ENCODE data around the gene MYOF. TPM values are rescaled to one million over a fixed set of nuclear protein-coding genes. Genes with fewer than 3 reads are reported as not detected.

Gene MYOF
- total RNA-seq = 10 to 100 TPM; 21.1 to 25.7 TPM

DNA sequence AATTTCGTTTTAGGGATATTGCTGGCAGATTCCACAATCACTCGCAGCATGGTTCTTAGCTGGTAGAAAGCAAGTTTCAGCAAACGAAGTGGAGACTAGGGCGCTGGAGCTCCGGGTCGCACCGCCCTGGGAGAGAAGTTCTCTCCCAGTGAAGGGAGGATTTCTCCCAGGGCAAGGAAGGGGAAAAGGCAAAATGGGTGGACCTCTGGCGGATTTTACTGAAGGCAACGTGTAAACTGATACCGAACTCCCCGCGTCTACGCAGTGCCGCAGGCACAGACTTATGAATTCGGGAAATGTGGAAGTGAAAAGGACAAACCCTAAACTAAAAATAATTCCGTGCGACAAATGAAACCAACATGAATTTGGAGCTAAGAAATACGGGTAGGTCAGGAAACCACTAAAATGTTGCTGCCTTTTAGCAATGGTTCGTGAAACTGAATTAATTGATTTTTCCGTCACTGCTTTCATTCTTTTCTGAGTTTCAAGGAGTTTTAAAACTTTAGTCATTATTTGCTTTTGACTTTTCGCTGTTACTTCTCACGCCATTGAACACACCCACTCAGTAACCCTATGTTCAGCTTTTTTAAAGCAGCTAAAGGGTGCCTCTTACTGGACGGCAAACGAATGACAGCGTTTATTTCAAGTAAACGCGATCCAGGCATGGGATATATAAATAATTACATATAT is at the start of gene MYOF:
TSS of gene MYOF (minus strand) at position 190 of the 690 bp plus-strand sequence. CDS start at position 50, 140 bp downstream.
- peak; percentile 54 to 71 (median 64) for DNase-seq
- Histone ChIP-seq H3K36me3 (replicated peaks in 1 of 2; ENCODE audit: insufficient read depth in 1 of 2, low read depth in 2 of 2) (no peaks in the 10 kb centered on the region), H3K27ac (peak within 1 kb of the TSS; percentile 37 to 82 (median 73)), H3K27me3 (no peaks in the 10 kb centered on the region), H3K4me1 (peaks cover 5% of the 10 kb centered on the region), H3K9me3 (no peaks in the 10 kb centered on the region), H3K4me3 (peak within 1 kb of the TSS; percentile 15 to 52)
- peak; percentile 89 for ATAC-seq
- 0 to 1% methylated on average over 27 of the region's 27 CpGs for WGBS, 2 donors
- peak; percentile 18 to 66 (median 64) for TF ChIP-seq POLR2A (IDR thresholded peaks at IDR 0.05)
- TF ChIP-seq, protein P1, sequence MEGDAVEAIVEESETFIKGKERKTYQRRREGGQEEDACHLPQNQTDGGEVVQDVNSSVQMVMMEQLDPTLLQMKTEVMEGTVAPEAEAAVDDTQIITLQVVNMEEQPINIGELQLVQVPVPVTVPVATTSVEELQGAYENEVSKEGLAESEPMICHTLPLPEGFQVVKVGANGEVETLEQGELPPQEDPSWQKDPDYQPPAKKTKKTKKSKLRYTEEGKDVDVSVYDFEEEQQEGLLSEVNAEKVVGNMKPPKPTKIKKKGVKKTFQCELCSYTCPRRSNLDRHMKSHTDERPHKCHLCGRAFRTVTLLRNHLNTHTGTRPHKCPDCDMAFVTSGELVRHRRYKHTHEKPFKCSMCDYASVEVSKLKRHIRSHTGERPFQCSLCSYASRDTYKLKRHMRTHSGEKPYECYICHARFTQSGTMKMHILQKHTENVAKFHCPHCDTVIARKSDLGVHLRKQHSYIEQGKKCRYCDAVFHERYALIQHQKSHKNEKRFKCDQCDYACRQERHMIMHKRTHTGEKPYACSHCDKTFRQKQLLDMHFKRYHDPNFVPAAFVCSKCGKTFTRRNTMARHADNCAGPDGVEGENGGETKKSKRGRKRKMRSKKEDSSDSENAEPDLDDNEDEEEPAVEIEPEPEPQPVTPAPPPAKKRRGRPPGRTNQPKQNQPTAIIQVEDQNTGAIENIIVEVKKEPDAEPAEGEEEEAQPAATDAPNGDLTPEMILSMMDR (IDR thresholded peaks at IDR 0.05) = peak in 6 of 7 experiments; percentile 50 to 91 (median 82)
- intact Hi-C loops (cut with DNase I) = no loop called here

GRCh38 chr10:93518531-93518930 is 36.4 kb upstream of the MYOF start:
- no peak for DNase-seq
- WGBS, 2 donors = 88 to 93% methylated on average over 3 to 4 of the region's 4 CpGs

DNA sequence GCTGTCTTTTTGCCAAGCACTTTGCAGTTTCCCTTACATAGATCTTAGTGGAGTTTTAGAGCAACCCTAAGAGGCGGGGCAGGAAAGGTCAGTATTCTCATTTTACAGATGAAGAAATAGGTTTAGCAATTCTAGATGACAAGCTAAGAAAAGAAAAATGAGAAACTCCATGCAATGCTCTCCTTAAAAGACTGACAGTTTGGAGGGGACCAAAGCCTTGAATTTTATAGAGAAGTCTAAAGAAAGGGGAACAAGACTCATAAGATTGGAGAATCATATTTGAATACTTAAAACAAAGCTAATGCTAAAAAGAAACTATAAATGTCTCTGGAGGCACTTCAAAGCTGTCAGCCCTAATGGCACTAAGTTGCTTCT is 33.9 kb upstream of the MYOF start:
- WGBS, 2 donors = 78 to 90% methylated on average over 1 of the region's 1 CpG
- no peak for DNase-seq
- ATAC-seq = no peak
- Histone ChIP-seq H3K4me3 (no peak overlapping the region), H3K9me3 (no peaks in the 10 kb centered on the region), H3K27ac (peak overlapping the region in 1 of 4 donors; percentile 50), H3K4me1 (no peaks in the 10 kb centered on the region), H3K27me3 (no peaks in the 10 kb centered on the region), H3K36me3 (replicated peaks in 1 of 2; ENCODE audit: insufficient read depth in 1 of 2, low read depth in 2 of 2) (no peaks in the 10 kb centered on the region)
- TF ChIP-seq, protein P1 (IDR thresholded peaks at IDR 0.05) = no peak
- TF ChIP-seq POLR2A (IDR thresholded peaks at IDR 0.05) = no peak
- intact Hi-C loops (cut with DNase I) = no loop called here

More at GRCh38 chr10:93518531-93518930, 36.4 kb upstream of the MYOF start:
- Histone ChIP-seq H3K27ac (no peak overlapping the region), H3K36me3 (replicated peaks in 1 of 2; ENCODE audit: insufficient read depth in 1 of 2, low read depth in 2 of 2) (no peaks in the 10 kb centered on the region), H3K4me1 (no peaks in the 10 kb centered on the region), H3K4me3 (no peak overlapping the region), H3K9me3 (no peaks in the 10 kb centered on the region), H3K27me3 (no peaks in the 10 kb centered on the region)
- TF ChIP-seq, protein P1 (IDR thresholded peaks at IDR 0.05) = no peak
- TF ChIP-seq POLR2A (IDR thresholded peaks at IDR 0.05) = no peak
- ATAC-seq = no peak
- intact Hi-C loops (cut with DNase I) = no loop called here

DNA sequence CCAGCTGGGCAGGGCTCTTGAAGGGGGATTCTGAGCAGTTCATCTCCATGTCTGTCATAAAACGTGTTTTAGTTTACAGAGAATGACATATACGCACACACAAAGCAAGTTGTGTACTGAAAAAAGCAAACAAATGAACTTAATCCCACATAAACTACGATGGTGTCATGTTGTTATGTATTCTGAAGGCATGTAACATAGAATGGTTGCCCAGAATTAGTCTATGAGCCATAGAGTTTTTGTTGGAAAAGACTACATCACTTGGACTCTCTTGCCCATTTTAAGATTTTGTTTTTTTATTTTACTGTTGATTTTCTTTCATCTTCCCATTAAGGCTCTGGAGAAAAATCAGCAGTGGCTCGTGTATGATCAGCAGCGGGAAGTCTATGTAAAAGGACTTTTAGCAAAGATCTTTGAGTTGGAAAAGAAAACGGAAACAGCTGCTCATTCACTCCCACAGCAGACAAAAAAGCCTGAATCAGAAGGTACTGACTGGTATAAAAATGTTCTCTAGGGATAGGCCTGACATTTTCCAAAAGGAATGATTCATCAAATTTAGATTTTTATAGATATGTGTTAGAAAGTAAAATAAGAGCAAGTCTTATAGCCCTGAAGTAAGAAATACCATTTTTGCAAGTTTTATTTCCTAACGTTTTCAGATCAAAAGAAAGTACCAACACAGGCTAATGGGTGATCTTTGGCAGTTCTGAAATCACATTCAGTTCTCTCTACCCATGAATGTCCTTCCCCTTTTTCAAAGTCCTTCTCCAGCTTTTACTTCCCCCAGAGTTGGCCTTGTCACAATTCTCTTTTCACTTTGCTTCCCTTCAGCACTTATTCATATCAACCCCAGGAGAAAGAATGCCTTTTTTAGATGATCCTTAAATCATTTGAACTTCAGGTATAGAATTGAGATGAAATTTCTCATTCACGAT is 33.2 kb upstream of the MYOF start:
- no peaks in the 10 kb centered on the region for H3K4me1 ChIP-seq
- intact Hi-C loops (cut with DNase I) = no loop called here
- H3K4me3 ChIP-seq = no peak overlapping the region
- DNase-seq = no peak
- no peak for ATAC-seq
- H3K9me3 ChIP-seq = no peaks in the 10 kb centered on the region
- H3K27me3 ChIP-seq = no peaks in the 10 kb centered on the region
- WGBS, 2 donors = 65 to 76% methylated on average over 8 of the region's 8 CpGs
- H3K27ac ChIP-seq = peak overlapping the region in 1 of 4 donors; percentile 50
- TF ChIP-seq, protein P1 (IDR thresholded peaks at IDR 0.05) = no peak
- TF ChIP-seq POLR2A (IDR thresholded peaks at IDR 0.05) = no peak
- no peaks in the 10 kb centered on the region for H3K36me3 ChIP-seq (replicated peaks in 1 of 2; ENCODE audit: insufficient read depth in 1 of 2, low read depth in 2 of 2)
